Measurements from ENCODE around the gene BAIAP2L1.
"Not testable (repeated sequence)": the region's sequence is repeated elsewhere in the genome, so short reads cannot be mapped to it uniquely, and the experiment has no call there.

Gene BAIAP2L1

GRCh38 chr7:98399462-98399861 is 1.4 kb downstream of the BAIAP2L1 start:
- DNase-seq, result no peak
- ATAC-seq, result no peak

GRCh38 chr7:98398567-98399372 is 2.1 kb downstream of the BAIAP2L1 start:
- no peak for DNase-seq
- ATAC-seq, result no peak

DNA sequence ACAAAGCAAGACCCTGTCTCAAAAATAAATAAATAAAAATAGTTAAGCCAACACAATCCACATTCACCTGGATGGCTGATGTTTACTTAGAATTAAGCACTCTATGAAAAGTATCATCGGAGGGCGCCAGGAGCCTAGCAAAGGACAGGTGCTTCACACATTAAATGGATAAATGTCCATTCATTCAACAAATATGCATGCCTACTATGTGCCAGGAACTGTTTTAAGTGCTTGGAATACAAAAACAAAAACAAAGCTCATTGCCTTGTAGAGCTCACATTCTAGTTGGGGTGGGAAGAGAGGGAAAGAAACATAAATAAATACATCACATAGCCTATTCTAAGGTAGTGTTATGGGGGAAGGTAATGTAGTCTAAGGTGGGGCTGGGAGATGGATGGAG is 4.1 kb downstream of the BAIAP2L1 start:
- no peak for ATAC-seq

DNA sequence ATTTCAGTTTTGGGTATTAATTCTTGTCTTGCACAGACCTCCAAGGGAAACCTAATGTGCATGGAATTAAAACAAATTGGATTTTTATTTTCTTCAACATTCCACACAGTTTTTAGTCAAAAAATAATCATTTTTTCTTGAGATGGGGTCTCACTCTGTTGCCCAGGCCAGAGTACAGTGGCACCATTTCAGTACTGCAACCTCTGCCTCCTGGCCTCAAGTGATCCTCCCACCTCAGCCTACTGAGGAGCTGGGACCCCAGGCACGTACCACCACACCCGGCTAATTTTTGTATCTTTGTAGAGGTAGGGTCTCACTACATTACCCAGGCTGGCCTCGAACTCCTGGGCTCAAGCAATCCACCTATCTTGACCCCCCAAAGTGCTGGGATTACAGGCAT is 4.9 kb downstream of the BAIAP2L1 start:
- DNase-seq (no peak), ATAC-seq (no peak)

More for the DNA sequence above, 4.1 kb downstream of the BAIAP2L1 start:
- DNase-seq, result no peak

GRCh38 chr7:98395481-98395880 is 5.4 kb downstream of the BAIAP2L1 start:
- DNase-seq (no peak), ATAC-seq (no peak)

GRCh38 chr7:98394377-98394836 is 6.5 kb downstream of the BAIAP2L1 start:
- ATAC-seq, result no peak
- no peak for DNase-seq

- ATAC-seq, result no peak
- DNase-seq, result no peak
These were observed 13.2 kb downstream of the BAIAP2L1 start for GRCh38 chr7:98387544-98388226.

- DNase-seq (no peak), ATAC-seq (no peak)
These were observed 13.8 kb downstream of the BAIAP2L1 start for GRCh38 chr7:98387131-98387530.

DNA sequence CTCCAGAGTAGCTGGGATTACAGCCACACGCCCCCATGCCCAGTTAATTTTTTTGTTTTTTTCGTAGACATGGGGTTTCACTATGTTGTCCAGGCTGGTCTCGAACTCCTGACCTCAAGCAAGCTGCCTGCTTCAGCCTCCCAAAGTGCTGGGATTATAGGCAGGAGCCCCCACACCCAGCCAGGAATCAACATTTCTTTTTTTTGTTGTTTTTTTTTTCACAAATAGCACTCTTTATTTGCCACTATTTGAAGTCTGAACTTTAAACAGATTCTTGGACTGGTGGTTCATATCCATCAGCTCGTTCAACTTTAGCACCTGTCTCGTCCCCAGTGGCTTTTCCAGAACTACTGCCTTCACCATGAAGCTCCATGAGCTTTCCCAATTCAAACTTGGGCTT is 15.4 kb downstream of the BAIAP2L1 start:
- DNase-seq, ATAC-seq: not testable (repeated sequence)

DNA sequence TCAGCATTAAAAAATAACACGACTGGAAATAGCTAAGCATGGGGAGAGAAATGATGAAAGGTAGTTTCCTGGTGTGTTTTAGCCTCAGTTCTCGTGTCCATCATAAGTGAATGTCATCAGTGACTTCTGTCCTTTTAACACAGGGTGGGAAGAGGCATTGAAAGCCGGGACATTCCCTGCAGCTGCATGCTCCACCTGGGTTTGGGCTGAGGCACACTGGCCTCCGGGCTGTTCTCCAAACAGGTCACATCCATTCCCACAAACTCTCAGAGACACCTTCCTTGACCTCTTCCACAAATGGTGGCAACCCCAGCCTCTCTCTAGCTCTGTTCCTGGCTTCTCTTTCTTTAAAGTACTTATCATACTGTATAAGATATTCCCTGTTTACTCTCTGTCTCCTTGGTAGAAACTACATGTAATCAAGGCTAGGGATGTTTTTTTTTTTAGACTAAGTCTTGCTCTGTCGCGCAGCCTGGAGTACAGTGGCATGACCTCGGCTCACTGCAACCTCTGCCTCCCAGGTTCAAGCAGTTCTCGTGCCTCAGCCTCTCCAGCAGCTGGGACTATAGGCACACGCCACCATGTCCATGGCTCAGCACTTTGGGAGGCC is 22.6 kb downstream of the BAIAP2L1 start:
- ATAC-seq, result no peak
- DNase-seq, result no peak

GRCh38 chr7:98376711-98377110 is 24.2 kb downstream of the BAIAP2L1 start:
- DNase-seq, result no peak
- ATAC-seq, result no peak

DNA sequence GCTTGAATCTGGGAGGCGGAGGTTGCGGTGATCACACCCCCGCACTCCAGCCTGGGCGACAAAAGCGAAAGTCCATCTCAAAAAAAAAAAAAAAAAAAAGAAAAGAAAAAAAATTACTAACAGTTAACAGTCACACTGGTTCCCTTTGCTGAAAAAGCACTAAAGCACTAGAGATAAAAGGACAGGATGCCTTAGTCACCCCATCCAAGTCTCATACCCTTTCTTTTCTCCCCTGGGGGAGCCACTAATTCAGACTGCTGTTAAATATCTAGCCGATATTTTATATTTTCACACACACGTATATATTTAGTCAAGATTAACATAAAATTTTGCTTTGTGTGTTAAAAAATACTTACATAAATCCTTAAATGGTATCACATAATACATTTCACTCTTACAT is 25.2 kb downstream of the BAIAP2L1 start:
- DNase-seq, result no peak
- no peak for ATAC-seq

DNA sequence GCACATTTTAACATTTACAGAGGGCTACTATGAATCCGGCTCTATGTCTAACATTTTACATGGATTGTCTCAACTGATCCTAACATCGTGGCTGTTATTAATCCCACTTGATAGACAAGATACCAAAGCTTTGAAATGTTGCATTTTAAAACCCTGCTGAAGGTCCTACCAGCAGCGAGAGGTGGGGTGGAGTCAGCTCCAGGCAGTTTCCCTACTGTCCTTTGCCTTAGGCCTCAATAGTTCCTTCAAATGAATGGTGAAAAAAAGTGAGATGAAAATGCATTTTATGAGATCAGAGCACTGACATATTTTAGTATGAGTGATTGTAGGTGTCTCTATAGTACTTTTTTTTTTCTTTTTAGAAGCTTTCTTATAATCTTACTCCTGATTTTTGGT is 26.6 kb downstream of the BAIAP2L1 start:
- no peak for ATAC-seq
- no peak for DNase-seq

GRCh38 chr7:98372993-98373392 is 27.9 kb downstream of the BAIAP2L1 start:
- ATAC-seq (no peak), DNase-seq (no peak)

- DNase-seq, result no peak
- no peak for ATAC-seq
These were observed 31.2 kb downstream of the BAIAP2L1 start for GRCh38 chr7:98369726-98370125.

DNA sequence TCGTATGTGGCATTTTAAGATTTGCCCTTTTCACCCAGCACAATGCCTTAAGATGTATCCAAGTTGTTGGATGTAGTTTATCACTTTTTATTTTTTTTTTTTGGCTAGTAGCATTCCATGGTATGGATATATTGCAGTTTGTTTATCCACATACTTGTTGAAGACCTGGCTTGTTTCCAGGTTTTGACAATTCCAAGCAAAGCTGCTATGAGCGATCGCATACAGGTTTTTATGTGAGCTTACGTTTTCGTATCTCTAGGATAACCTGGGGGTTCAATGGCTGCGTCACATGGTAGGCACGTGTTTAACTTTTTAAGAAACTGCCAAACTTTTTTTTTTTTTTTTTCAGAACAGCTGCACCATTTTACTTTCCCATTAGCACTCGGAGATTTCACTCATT is 32.2 kb downstream of the BAIAP2L1 start:
- ATAC-seq, result no peak
- DNase-seq, result no peak

DNA sequence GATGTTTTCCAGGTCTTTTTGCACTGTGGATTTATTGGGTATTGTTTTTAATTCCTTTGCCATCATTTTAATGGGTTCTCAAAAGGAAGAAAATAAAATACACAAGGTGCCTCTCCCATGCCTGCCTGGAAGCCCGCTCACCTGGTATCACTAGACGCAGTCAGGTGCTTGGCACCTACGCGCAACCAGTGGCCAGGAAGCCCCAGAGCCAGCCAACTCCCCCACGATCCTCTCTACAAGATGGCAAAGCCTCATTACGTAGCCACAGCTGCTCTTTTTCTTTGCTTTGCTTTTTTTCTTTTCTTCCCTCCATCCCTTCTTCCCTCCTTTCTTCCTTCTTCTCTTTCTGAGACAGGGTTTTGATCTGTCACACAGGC is 34.3 kb downstream of the BAIAP2L1 start:
- DNase-seq, result no peak
- ATAC-seq, result no peak

DNA sequence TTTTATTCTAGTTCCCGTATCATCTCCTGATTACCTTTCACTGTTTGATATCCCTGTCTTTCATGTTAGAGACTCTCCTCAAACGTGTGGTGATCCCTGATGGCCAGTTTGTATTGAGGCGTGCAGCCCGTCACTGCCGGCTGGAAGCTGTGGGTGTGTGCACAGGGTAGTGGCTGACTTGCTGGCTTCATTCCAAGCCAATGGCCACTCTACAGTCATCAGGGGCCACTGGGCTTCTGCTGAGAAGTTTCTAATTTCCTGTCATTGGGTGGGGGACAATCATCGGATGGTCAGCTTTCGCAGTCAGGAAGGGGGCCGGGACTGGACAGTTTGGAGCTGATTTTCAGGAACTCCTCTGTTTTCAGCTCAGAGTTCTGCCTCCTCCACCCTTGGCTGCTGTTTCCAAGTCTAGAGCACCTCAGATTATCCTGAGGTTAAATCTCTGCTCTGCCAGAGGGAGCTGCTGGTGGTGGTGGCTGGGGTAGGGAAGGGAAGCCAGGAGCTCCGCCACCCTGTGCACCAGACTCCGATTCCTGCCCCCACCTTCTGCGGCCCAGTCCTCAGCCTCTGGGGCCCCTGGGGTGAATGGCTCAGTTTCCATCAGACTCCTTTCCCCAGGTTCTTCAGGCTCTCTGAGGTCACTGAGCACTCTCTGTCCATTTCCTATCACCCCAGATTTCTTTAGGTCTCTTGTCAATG is 34.9 kb downstream of the BAIAP2L1 start:
- DNase-seq (no peak), ATAC-seq (no peak)

GRCh38 chr7:98364220-98364619 is 36.7 kb downstream of the BAIAP2L1 start:
- ATAC-seq, result no peak
- DNase-seq, result no peak

GRCh38 chr7:98362517-98362916 is 38.4 kb downstream of the BAIAP2L1 start:
- no peak for ATAC-seq
- no peak for DNase-seq

GRCh38 chr7:98360221-98361130 is 40.4 kb downstream of the BAIAP2L1 start:
- DNase-seq (no peak), ATAC-seq (no peak)

DNA sequence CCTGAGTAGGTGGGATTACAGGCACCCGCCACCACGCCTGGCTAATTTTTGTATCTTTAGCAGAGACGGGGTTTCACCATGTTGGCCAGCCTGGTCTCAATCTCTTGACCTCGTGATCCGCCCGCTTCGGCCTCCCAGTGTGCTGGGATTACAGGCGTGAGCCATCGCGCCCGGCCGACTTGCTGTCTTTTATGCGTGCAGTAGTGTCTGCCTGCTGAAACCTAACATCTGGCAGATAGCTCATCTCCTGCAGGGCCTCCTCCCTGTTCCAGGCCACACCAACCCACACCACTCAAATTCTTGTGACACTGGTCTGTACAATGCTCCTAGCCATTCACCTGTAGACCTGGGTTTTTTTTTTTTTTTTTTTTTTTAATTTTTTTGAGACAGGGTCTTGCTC is 41.5 kb downstream of the BAIAP2L1 start:
- no peak for ATAC-seq
- no peak for DNase-seq
